Loucy (cell line): ENCODE data around the gene ZNF236.

Experiments
- H2AFZ ChIP-seq: fragments of 200-600 bp; sonication (generic); 2 replicates; pipeline ENCODE4 v1.6.0; 2016; ENCODE audit warnings: antibody characterized with exemption, mild to moderate bottlenecking, low read length, moderate library complexity
- H3F3A ChIP-seq: fragments of 200-600 bp; 2 replicates; pipeline ENCODE4 v1.6.0; 2016; ENCODE audit warnings: antibody characterized with exemption, low read depth, mild to moderate bottlenecking
- H3K27me3 ChIP-seq: fragments of 200-600 bp; sonication (generic); 2 replicates; pipeline ENCODE4 v1.6.1; 2014; ENCODE audit warnings: low read length, mild to moderate bottlenecking; ENCODE audit not compliant: insufficient read depth, poor library complexity, severe bottlenecking
- H3K36me3 ChIP-seq: fragments of 200-600 bp; sonication (generic); 2 replicates; pipeline ENCODE4 v1.6.1; 2016; ENCODE audit warnings: low read length; ENCODE audit not compliant: insufficient read depth
- H3K4me1 ChIP-seq: fragments of 200-600 bp; sonication (generic); 2 replicates; pipeline ENCODE4 v1.5.1; 2014; ENCODE audit warnings: low read length, mild to moderate bottlenecking; ENCODE audit not compliant: insufficient read depth, poor library complexity, severe bottlenecking
- H3K4me2 ChIP-seq: fragments of 200-600 bp; sonication (generic); 2 replicates; pipeline ENCODE4 v1.6.0; 2014; ENCODE audit warnings: antibody characterized with exemption, low read length, low read depth, mild to moderate bottlenecking; ENCODE audit not compliant: poor library complexity, severe bottlenecking
- H3K4me3 ChIP-seq: fragments of 200-600 bp; sonication (generic); 2 replicates; pipeline ENCODE4 v1.5.1; 2014; ENCODE audit warnings: low read length, mild to moderate bottlenecking, mixed read lengths; ENCODE audit not compliant: poor library complexity, severe bottlenecking
- H3K79me2 ChIP-seq: fragments of 200-600 bp; sonication (generic); 2 replicates; pipeline ENCODE4 v1.6.1; 2014; ENCODE audit warnings: low read length; ENCODE audit not compliant: insufficient read depth
- H3K9ac ChIP-seq: fragments of 200-600 bp; sonication (generic); 2 replicates; pipeline ENCODE4 v1.6.0; 2014; ENCODE audit warnings: mild to moderate bottlenecking, low read depth, low read length, moderate library complexity; ENCODE audit not compliant: poor library complexity, severe bottlenecking
- H3K9me2 ChIP-seq: fragments of 200-600 bp; sonication (generic); replicated peaks from 2 replicates; pipeline ENCODE4 v1.6.1; 2016; ENCODE audit warnings: low read depth, low read length, mixed read lengths
- H3K9me3 ChIP-seq: fragments of 200-600 bp; sonication (generic); 2 replicates; pipeline ENCODE4 v1.6.1; 2014; ENCODE audit warnings: mild to moderate bottlenecking, antibody characterized with exemption, low read length, low read depth; ENCODE audit not compliant: insufficient read depth
- H4K20me1 ChIP-seq: fragments of 200-600 bp; sonication (generic); 2 replicates; pipeline ENCODE4 v1.6.0; 2014; ENCODE audit warnings: antibody characterized with exemption, low read length, mild to moderate bottlenecking; ENCODE audit not compliant: insufficient read depth, poor library complexity, severe bottlenecking
- EZH2phosphoT487 ChIP-seq: fragments of 200-600 bp; IDR thresholded peaks from 2 replicates; pipeline ENCODE4 v1.6.1; 2018; ENCODE audit warnings: antibody characterized with exemption, mild to moderate bottlenecking, moderate library complexity, borderline replicate concordance
- TF ChIP-seq, protein P1 (sequence below): fragments of 200-600 bp; sonication (generic); conservative IDR thresholded peaks from 2 replicates; pipeline ENCODE4 v1.5.1; 2014; ENCODE audit warnings: mild to moderate bottlenecking, antibody characterized with exemption, low read length

Gene ZNF236

DNA sequence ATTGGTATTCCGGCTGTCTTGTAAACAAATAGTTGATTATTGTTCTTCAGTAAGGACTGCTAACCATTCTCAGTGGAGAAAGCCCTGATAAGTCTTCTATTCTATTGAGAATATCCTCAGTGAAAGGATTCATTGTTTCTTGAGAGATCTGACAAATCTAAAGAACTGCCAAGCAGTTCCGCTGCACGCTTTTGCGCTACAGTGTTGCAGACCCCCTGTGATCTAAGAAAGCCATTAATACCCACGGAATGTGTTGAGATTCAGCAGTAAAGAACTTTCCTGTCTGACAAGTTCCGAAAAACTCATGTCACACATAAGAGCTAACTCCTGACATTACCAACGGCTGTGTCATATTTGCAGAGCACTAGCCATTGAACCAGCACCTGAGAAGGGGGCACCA, 63.8 kb downstream of the ZNF236 start:
- Histone ChIP-seq H3K36me3 (peaks cover 37% of the 10 kb centered on the region; the same call in 1 of the 2 replicates), H3K4me3 (no peak overlapping the region), H3F3A (no peaks in the 10 kb centered on the region), H3K4me1 (no peaks in the 10 kb centered on the region), H3K9ac (no peak overlapping the region), H3K9me2 (no peaks in the 10 kb centered on the region), H3K4me2 (no peak overlapping the region), H2AFZ (no peak overlapping the region), H4K20me1 (no peaks in the 10 kb centered on the region), H3K27me3 (no peaks in the 10 kb centered on the region), H3K9me3 (no peaks in the 10 kb centered on the region), H3K79me2 (no peaks in the 10 kb centered on the region)
- TF ChIP-seq, protein P1, sequence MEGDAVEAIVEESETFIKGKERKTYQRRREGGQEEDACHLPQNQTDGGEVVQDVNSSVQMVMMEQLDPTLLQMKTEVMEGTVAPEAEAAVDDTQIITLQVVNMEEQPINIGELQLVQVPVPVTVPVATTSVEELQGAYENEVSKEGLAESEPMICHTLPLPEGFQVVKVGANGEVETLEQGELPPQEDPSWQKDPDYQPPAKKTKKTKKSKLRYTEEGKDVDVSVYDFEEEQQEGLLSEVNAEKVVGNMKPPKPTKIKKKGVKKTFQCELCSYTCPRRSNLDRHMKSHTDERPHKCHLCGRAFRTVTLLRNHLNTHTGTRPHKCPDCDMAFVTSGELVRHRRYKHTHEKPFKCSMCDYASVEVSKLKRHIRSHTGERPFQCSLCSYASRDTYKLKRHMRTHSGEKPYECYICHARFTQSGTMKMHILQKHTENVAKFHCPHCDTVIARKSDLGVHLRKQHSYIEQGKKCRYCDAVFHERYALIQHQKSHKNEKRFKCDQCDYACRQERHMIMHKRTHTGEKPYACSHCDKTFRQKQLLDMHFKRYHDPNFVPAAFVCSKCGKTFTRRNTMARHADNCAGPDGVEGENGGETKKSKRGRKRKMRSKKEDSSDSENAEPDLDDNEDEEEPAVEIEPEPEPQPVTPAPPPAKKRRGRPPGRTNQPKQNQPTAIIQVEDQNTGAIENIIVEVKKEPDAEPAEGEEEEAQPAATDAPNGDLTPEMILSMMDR: no peak
- TF ChIP-seq EZH2phosphoT487: no peak

DNA sequence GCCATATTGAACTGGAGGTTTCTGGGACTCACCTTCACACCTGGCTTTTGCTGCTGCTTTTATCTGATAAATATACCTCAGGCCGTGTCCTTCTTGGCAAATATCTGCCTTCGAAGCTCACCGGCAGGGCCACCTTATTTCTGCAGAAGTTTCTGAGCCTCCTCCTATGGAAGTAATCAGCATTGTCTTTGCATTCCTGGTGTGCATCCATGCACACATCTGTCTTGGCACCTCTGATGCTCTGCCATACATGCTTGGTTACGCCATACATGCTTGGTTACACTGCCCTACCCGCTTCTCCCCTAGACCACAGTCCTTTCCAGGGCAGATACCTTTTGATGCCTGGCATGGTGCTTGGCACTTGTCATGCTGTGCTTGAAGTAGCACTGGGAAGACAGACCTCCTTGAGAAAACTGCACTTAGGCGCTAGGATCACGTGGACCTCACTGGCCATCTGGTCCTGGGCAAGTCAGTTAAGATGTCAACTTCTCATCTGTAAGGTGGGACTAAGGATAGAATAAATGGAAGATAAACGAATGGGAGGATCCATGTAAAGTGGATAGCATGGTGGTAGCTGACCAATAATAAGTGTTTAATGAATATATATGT, 66.8 kb downstream of the ZNF236 start:
- peaks cover 18% of the 10 kb centered on the region; the same call in 1 of the 2 replicates for H3K36me3 ChIP-seq
- no peaks in the 10 kb centered on the region for H4K20me1 ChIP-seq
- no peak overlapping the region for H2AFZ ChIP-seq

DNA sequence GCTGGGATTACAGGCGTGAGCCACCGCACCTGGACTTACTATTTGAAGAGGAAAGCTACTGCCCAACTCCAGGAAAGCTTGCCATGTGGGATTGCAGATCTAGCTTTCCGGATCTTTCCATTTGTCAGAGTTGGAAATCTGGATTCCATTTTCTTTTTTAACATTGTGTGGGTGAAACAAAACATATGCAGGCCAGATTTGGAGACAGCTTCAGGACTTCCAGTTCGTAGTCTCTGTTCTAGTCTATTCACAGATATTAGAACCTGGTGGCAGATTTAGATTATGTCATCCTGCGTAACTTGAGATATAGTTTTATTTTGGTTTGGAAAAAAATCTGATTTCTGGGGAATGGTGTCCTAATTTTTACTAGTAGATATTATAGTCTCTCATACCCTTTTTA, 70.5 kb downstream of the ZNF236 start:
- Histone ChIP-seq H3K36me3 (peaks cover 32% of the 10 kb centered on the region), H3K4me2 (no peak overlapping the region), H3K79me2 (no peaks in the 10 kb centered on the region), H4K20me1 (no peaks in the 10 kb centered on the region), H3K9me2 (no peaks in the 10 kb centered on the region), H3F3A (no peaks in the 10 kb centered on the region), H3K27me3 (no peaks in the 10 kb centered on the region), H3K4me3 (no peak overlapping the region), H3K4me1 (no peaks in the 10 kb centered on the region), H2AFZ (no peak overlapping the region), H3K9me3 (no peaks in the 10 kb centered on the region; the same call in 1 of the 2 replicates), H3K9ac (no peak overlapping the region)
- no peak for TF ChIP-seq EZH2phosphoT487
- TF ChIP-seq, protein P1: no peak

More for the DNA sequence above, 66.8 kb downstream of the ZNF236 start:
- no peak for TF ChIP-seq EZH2phosphoT487
- TF ChIP-seq, protein P1: no peak
- Histone ChIP-seq H3K79me2 (no peaks in the 10 kb centered on the region), H3F3A (no peaks in the 10 kb centered on the region), H3K9me3 (no peaks in the 10 kb centered on the region), H3K4me3 (no peak overlapping the region), H3K4me1 (no peaks in the 10 kb centered on the region), H3K27me3 (no peaks in the 10 kb centered on the region), H3K4me2 (no peak overlapping the region), H3K9ac (no peak overlapping the region), H3K9me2 (no peaks in the 10 kb centered on the region)
